ENCODE data around the gene DNAAF5. TPM values are rescaled to one million over a fixed set of nuclear protein-coding genes. Genes with fewer than 3 reads are reported as not detected.

Gene DNAAF5
- polyA plus RNA-seq, 1 of the 3 experiments (the other 2 are of a cell fraction): 58.5 TPM

DNA sequence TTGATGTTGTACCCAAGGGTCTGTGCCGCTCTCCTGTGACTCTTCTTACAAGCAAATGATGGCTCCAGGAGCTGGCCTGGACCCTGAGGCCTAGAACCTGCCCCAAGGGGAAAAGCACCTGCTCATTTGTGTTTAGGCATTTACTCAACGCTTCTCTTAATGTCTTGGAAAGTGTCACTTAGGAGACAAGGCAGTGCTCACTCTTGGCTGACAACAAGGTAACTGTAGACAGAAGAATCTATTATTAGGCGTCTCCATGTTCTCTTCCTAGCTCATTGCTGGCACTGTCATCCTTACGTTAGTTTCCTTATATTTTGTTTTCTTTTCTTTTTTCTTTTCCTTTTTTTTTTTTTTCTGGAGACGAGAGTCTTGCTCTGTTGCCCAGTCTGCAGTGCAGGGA lies 67.7 kb downstream of the DNAAF5 start:
- Histone ChIP-seq H3K9me3 (no peaks in the 10 kb centered on the region), H3K4me2 (no peak overlapping the region), H2AFZ (ENCODE audit: low read depth) (no peak overlapping the region), H3K36me3 (replicated peaks in 1 of 2; ENCODE audit: control insufficient read depth in 1 of 2, insufficient read depth in 2 of 2, low read length in 1 of 2) (peaks cover 0 to 5% of the 10 kb centered on the region in 2 experiments), H3K79me2 (ENCODE audit: insufficient read depth) (no peaks in the 10 kb centered on the region), H3K9me2 (no peaks in the 10 kb centered on the region), H3K9ac (no peak overlapping the region), H3K27me3 (ENCODE audit: insufficient read depth) (no peaks in the 10 kb centered on the region), H3K4me1 (ENCODE audit: control insufficient read depth in 1 of 2, insufficient read depth in 2 of 2, low read depth in 1 of 2, low read length in 1 of 2) (no peaks in the 10 kb centered on the region), H3F3A (replicated peaks; ENCODE audit: insufficient read depth) (no peaks in the 10 kb centered on the region), H3K27ac (ENCODE audit: low read depth in 2 of 2, low read length in 1 of 2) (no peak overlapping the region), H3K4me3 (ENCODE audit: low read depth in 2 of 2, low read length in 1 of 2) (no peak overlapping the region), H4K20me1 (ENCODE audit: insufficient read depth) (no peaks in the 10 kb centered on the region)
- POLR2A ChIA-PET: no interaction called here
- TF ChIP-seq FOSL2 (IDR thresholded peaks at IDR 0.05; ENCODE audit: borderline replicate concordance, low read depth): no peak
- no peak for TF ChIP-seq TAF1 (IDR thresholded peaks at IDR 0.05; ENCODE audit: borderline replicate concordance, low read depth, low read length)
- TF ChIP-seq GABPA (IDR thresholded peaks at IDR 0.05; ENCODE audit: low read depth): no peak
- TF ChIP-seq MEF2A (IDR thresholded peaks at IDR 0.05; ENCODE audit: borderline replicate concordance, low read depth): no peak
- TF ChIP-seq, protein P1, sequence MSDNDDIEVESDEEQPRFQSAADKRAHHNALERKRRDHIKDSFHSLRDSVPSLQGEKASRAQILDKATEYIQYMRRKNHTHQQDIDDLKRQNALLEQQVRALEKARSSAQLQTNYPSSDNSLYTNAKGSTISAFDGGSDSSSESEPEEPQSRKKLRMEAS (IDR thresholded peaks at IDR 0.05; ENCODE audit: low read depth): no peak
- no peak for TF ChIP-seq YY1 (IDR thresholded peaks at IDR 0.05; ENCODE audit: low read depth)
- TF ChIP-seq JUND (IDR thresholded peaks at IDR 0.05): no peak
- no peak for TF ChIP-seq GATA2 (CRISPR knock-in tag; IDR thresholded peaks at IDR 0.05)
- TF ChIP-seq, protein P2, sequence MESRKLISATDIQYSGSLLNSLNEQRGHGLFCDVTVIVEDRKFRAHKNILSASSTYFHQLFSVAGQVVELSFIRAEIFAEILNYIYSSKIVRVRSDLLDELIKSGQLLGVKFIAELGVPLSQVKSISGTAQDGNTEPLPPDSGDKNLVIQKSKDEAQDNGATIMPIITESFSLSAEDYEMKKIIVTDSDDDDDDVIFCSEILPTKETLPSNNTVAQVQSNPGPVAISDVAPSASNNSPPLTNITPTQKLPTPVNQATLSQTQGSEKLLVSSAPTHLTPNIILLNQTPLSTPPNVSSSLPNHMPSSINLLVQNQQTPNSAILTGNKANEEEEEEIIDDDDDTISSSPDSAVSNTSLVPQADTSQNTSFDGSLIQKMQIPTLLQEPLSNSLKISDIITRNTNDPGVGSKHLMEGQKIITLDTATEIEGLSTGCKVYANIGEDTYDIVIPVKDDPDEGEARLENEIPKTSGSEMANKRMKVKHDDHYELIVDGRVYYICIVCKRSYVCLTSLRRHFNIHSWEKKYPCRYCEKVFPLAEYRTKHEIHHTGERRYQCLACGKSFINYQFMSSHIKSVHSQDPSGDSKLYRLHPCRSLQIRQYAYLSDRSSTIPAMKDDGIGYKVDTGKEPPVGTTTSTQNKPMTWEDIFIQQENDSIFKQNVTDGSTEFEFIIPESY (IDR thresholded peaks at IDR 0.05; ENCODE audit: borderline replicate concordance, low read depth): no peak
- TF ChIP-seq TCF12 (IDR thresholded peaks at IDR 0.05): no peak
- TF ChIP-seq NRF1 (IDR thresholded peaks at IDR 0.05; ENCODE audit: low read depth, low read length): no peak
- TF ChIP-seq, protein P3, sequence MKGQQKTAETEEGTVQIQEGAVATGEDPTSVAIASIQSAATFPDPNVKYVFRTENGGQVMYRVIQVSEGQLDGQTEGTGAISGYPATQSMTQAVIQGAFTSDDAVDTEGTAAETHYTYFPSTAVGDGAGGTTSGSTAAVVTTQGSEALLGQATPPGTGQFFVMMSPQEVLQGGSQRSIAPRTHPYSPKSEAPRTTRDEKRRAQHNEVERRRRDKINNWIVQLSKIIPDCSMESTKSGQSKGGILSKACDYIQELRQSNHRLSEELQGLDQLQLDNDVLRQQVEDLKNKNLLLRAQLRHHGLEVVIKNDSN (IDR thresholded peaks at IDR 0.05; ENCODE audit: borderline replicate concordance, low read depth): no peak
- TF ChIP-seq SIN3A (IDR thresholded peaks at IDR 0.05; ENCODE audit: borderline replicate concordance, low read depth, low read length): no peak
- TF ChIP-seq NFIC (IDR thresholded peaks at IDR 0.05; ENCODE audit: borderline replicate concordance): no peak
- no peak for TF ChIP-seq POLR2AphosphoS5 (IDR thresholded peaks at IDR 0.05; ENCODE audit: low read depth, low read length)
- TF ChIP-seq TEAD4 (IDR thresholded peaks at IDR 0.05; ENCODE audit: borderline replicate concordance, insufficient read depth): no peak
- over 99% methylated on average over 5 of the region's 5 CpGs for WGBS (ENCODE audit: low lambda C conversion rate)
- no peak for DNase-seq
- CTCF ChIA-PET: interaction anchor here (1.5 kb wide), 1 partner anchor 79 kb away, joined by 4 read pairs; no protein-coding TSS in a partner anchor

DNA sequence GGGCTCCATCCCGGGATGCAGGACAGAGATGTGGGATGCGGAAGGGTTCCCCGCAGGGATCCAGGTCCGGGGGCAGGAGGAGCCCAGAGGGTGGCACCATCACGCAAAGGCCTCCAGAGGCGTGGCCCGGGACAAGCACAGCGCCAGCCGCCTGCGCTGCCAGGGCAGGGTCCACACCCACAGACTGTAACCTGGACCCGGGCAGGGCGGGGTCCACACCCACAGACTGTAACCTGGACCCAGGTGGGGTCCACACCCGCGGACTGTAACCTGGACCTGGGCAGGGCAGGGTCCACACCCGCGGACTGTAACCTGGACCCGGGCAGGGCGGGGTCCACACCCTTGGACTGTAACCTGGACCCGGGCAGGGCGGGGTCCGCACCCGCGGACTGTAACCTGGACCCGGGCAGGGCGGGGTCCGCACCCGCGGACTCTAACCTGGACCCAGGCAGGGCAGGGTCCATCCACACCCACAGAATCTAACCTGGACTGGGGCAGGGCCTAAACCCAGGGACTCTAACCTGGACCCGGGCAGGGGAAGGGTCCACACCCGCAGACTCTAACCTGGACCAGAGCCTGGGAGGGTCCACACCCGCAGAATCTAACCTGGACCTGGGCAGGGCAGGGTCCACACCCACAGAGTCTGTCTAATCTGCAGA lies 68.3 kb downstream of the DNAAF5 start:
- H3K4me1 ChIP-seq (ENCODE audit: control insufficient read depth in 1 of 2, insufficient read depth in 2 of 2, low read depth in 1 of 2, low read length in 1 of 2): no peaks in the 10 kb centered on the region
- H3F3A ChIP-seq (replicated peaks; ENCODE audit: insufficient read depth): no peaks in the 10 kb centered on the region
- no peaks in the 10 kb centered on the region for H4K20me1 ChIP-seq (ENCODE audit: insufficient read depth)
- no peaks in the 10 kb centered on the region for H3K36me3 ChIP-seq (replicated peaks in 1 of 2; ENCODE audit: control insufficient read depth in 1 of 2, insufficient read depth in 2 of 2, low read length in 1 of 2)
- no peaks in the 10 kb centered on the region for H3K79me2 ChIP-seq (ENCODE audit: insufficient read depth)
- ChIA-PET POLR2A (no interaction called here), CTCF (interaction anchor here (1.5 kb wide), 1 partner anchor 78 kb away, joined by 4 read pairs; no protein-coding TSS in a partner anchor)
- no peak for DNase-seq
- 98% methylated on average over 20 of the region's 31 CpGs for WGBS (ENCODE audit: low lambda C conversion rate)
- no peak overlapping the region for H3K27ac ChIP-seq (ENCODE audit: low read depth in 2 of 2, low read length in 1 of 2)
- H2AFZ ChIP-seq (ENCODE audit: low read depth): no peak overlapping the region
- H3K4me2 ChIP-seq: no peak overlapping the region
- H3K27me3 ChIP-seq (ENCODE audit: insufficient read depth): no peaks in the 10 kb centered on the region
- no peak overlapping the region for H3K9ac ChIP-seq
- H3K9me3 ChIP-seq: no peaks in the 10 kb centered on the region
- no peak overlapping the region for H3K4me3 ChIP-seq (ENCODE audit: low read depth in 2 of 2, low read length in 1 of 2)
- no peaks in the 10 kb centered on the region for H3K9me2 ChIP-seq
- TF ChIP-seq USF2 (IDR thresholded peaks at IDR 0.05; ENCODE audit: borderline replicate concordance, low read depth, low read length) (no peak), RAD21 (IDR thresholded peaks at IDR 0.05; ENCODE audit: low read length) (no peak), NFIC (IDR thresholded peaks at IDR 0.05; ENCODE audit: borderline replicate concordance) (no peak), FOXJ3 (CRISPR knock-in tag; IDR thresholded peaks at IDR 0.05) (no peak), IRF3 (IDR thresholded peaks at IDR 0.05; ENCODE audit: low read depth, low read length) (no peak), ELF1 (IDR thresholded peaks at IDR 0.05) (no peak), CHD2 (IDR thresholded peaks at IDR 0.05; ENCODE audit: low read length, partially characterized antibody) (no peak), CTCF (IDR thresholded peaks at IDR 0.05) (no peak), TCF12 (IDR thresholded peaks at IDR 0.05) (no peak)
